ENCODE measurements around the gene AGTPBP1.

- TF ChIP-seq CTCF (IDR thresholded peaks at IDR 0.05; ENCODE audit: borderline replicate concordance, extremely low read depth, low read length, poor library complexity, severe bottlenecking) (no peak), EZH2 (IDR thresholded peaks at IDR 0.05; ENCODE audit: borderline replicate concordance, low read depth, low read length, severe bottlenecking) (no peak)
Measured at GRCh38 chr9:85501882-85502281, 239.9 kb downstream of the AGTPBP1 start.

Measured in DND-41 (cell line).